Fibroblast of lung (primary cell): Measurements from ENCODE around the gene POLR2B.

Experiments
- CTCF ChIP-seq, 2 donors: IDR thresholded peaks in 1 of 2; conservative IDR thresholded peaks in 1 of 2; 1 replicate in 1 of 2; 2 replicates in 1 of 2; pipeline ENCODE4 v1.5.1; 2011 to 2012; ENCODE audit warnings: low read length in 2 of 2, control low read depth in 1 of 2, inconsistent platforms in 1 of 2, low read depth in 1 of 2, mild to moderate bottlenecking in 1 of 2
- EZH2 ChIP-seq: IDR thresholded peaks from 2 replicates; pipeline ENCODE4 v1.5.1; 2012; ENCODE audit warnings: low read length, control low read depth, mild to moderate bottlenecking; ENCODE audit errors: missing control alignments

GRCh38 chr4:57064120-57064519 is 85.4 kb downstream of the POLR2B start:
- TF ChIP-seq CTCF (conservative IDR thresholded peaks at IDR 0.05 in 1 of 2, IDR thresholded peaks at IDR 0.05 in 1 of 2; ENCODE audit: low read depth in 1 of 2, low read length in 2 of 2), result no peak
- no peak for TF ChIP-seq EZH2
